ENCODE measurements around the gene CD101.
"Not testable (repeated sequence)": the region's sequence is repeated elsewhere in the genome, so short reads cannot be mapped to it uniquely, and the experiment has no call there.

CD101 gene

DNA sequence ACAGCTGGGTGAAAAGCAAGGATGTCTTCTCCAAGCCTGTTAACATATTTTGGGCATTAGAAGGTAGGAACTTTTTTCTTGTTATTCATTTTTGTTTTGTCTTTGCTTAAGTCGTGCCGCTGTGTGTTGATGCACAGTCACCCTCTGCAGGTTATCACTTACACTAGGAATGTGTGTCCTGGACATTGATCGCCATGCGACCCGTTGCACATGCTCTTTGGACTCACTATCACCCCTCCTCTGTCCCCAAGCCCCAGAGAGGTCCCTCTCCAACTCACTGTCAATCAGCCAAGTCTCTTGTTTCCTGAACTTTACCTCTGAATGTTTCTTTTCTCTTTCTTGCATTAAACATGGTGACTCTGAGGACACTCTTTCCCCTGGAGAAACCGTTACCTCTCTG is 40.0 kb upstream of the CD101 start:
- H3K4me3 ChIP-seq (ENCODE audit: low read depth, low read length) = no peak overlapping the region
- TF ChIP-seq, protein P1, sequence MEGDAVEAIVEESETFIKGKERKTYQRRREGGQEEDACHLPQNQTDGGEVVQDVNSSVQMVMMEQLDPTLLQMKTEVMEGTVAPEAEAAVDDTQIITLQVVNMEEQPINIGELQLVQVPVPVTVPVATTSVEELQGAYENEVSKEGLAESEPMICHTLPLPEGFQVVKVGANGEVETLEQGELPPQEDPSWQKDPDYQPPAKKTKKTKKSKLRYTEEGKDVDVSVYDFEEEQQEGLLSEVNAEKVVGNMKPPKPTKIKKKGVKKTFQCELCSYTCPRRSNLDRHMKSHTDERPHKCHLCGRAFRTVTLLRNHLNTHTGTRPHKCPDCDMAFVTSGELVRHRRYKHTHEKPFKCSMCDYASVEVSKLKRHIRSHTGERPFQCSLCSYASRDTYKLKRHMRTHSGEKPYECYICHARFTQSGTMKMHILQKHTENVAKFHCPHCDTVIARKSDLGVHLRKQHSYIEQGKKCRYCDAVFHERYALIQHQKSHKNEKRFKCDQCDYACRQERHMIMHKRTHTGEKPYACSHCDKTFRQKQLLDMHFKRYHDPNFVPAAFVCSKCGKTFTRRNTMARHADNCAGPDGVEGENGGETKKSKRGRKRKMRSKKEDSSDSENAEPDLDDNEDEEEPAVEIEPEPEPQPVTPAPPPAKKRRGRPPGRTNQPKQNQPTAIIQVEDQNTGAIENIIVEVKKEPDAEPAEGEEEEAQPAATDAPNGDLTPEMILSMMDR (IDR thresholded peaks at IDR 0.05; ENCODE audit: low read depth, low read length) = no peak

DNA sequence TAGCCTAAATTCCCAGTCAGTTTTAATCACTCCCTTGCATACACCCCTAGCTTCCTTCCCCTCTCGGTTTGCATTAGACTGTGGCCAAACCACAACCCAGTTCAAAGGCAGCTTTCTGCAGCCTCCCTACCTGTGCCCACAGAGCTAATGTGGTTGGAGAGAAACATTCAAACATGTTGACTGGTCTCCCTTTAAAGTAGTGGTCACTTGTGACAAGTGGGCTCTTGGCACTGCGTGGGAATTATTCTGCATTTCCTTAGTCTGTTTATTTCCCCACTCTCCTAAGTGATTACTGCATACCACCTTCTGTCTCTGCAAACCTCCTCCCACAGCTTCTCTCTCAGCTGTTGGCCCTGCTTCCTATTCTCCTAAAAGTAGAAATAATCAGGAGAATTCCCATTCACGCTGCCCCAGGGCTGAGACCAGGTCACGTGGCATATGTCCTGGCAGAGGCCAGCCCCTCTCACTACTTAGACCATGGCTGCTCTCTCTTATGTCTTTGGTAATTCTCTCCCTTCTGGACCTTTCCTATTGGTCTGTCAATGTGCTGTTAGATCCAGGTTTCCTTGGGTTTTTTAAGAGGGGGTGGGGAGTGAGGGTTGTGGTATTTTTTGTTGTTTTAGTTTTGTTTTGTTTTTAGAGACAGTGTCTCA is 38.4 kb upstream of the CD101 start:
- TF ChIP-seq, protein P1 (IDR thresholded peaks at IDR 0.05; ENCODE audit: low read depth, low read length) = no peak
- no peak overlapping the region for H3K4me3 ChIP-seq (ENCODE audit: low read depth, low read length)

DNA sequence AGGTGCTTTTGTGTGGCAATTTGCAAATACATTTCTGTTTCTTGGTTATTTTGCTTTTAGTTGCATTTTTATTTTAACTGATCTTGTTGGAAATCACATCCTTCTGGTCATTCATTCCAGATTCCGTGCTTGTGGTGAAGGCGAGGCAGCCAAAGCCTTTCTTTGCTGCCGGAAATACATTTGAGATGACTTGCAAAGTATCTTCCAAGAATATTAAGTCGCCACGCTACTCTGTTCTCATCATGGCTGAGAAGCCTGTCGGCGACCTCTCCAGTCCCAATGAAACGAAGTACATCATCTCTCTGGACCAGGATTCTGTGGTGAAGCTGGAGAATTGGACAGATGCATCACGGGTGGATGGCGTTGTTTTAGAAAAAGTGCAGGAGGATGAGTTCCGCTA is 34.8 kb upstream of the CD101 start:
- no peak overlapping the region for H3K4me3 ChIP-seq (ENCODE audit: low read depth, low read length)
- TF ChIP-seq, protein P1 (IDR thresholded peaks at IDR 0.05; ENCODE audit: low read depth, low read length) = no peak

DNA sequence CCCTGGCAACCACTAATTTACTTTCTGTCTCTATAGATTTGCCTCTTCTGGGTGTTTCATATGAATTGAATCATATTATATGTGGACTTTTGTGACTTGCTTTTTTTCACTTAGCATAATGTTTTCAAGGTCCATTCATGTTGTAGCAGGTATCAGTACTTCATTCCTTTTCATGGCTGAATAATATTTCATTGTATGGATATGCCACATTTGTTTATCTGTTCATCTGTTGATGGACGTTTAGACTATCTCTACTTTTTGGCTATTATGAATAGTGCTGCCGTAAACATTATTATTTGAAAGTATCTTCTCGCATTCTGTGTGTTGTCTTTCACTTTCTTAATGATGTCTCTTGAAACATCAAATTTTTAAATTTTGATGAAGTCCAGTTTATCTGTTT is 32.8 kb upstream of the CD101 start:
- no peak overlapping the region for H3K4me3 ChIP-seq (ENCODE audit: low read depth, low read length)
- TF ChIP-seq, protein P1 (IDR thresholded peaks at IDR 0.05; ENCODE audit: low read depth, low read length) = no peak

DNA sequence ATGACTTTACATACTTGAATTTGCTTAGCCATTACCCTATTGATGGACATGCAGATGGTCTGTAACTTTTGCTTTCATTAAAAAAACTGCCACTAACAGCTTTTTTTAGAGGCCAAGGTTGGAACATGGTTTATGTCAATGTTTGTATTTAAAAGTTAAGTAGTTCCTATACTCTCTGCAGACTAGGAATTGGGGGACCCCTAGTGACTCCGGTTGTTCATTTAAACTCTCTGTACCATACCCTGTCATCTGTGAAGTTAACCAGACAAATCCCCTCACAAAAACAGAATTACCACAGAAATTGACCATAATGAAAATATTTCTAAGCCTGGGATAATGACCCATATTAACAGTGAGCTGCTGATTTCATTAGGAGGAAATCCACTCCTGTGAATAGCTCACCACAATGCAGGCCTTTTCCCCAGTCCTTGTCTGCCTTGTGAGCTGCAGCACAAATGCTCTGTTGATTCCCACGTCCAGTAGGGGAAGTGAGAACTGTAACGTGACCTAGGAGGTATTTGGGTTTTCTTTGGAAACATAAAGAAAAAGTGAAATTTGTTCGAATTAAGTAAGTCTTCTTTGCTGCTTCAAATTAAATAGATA is 30.2 kb upstream of the CD101 start:
- H3K4me3 ChIP-seq (ENCODE audit: low read depth, low read length) = no peak overlapping the region
- TF ChIP-seq, protein P1 (IDR thresholded peaks at IDR 0.05; ENCODE audit: low read depth, low read length) = no peak

DNA sequence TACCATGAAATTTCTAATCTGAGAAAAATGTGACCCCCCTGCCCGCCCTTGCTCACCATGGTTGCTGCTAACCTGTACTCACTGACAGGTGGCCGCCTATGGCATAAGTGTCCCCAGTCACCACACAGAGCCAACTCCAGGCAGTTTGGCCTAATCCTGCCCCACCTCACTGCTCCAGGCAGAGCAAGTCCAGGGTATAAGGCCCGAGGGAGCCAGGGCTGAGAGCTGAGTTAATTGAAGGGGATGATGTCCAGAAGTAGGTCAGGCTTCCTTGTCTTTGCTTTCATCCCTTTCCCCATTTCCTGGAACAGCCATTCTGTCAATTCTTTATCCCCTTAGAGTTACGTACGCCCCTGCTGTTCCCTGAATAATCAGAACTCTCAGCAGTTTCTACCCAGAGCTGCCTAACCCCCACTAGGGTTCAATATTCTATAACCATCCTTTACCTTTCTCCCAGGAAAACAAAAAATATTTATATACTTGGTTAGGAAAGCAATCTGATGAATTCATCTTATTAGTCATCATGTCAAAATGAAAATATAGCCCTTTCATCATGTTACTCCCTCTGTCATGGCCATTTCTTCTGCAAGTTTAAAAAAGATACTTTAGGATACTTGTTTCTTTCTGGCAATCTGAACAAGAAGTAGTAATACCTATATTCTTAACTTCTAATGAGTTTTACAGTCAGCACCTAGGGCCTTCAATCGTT is 29.4 kb upstream of the CD101 start:
- TF ChIP-seq, protein P1 (IDR thresholded peaks at IDR 0.05; ENCODE audit: low read depth, low read length) = no peak

DNA sequence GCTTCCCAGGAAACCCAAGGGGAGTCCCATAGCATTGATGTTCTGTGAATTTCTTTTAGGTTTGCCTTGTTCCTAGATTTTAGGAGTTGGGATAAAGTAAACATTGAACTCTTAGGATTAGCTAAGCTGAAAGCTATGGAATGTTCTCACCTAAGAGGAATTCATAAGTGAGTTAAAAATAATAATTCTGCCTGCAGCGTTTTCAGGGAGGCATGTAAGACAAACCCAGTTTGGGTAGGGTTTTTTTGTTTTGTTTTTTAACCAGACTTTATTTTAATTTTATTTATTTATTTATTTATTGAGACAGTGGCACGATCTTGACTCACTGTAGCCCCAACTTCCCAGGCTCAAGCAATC is 28.9 kb upstream of the CD101 start:
- no peak overlapping the region for H3K4me3 ChIP-seq (ENCODE audit: low read depth, low read length)
- TF ChIP-seq, protein P1 (IDR thresholded peaks at IDR 0.05; ENCODE audit: low read depth, low read length) = no peak

More for the DNA sequence above, 29.4 kb upstream of the CD101 start:
- no peak overlapping the region for H3K4me3 ChIP-seq (ENCODE audit: low read depth, low read length)

DNA sequence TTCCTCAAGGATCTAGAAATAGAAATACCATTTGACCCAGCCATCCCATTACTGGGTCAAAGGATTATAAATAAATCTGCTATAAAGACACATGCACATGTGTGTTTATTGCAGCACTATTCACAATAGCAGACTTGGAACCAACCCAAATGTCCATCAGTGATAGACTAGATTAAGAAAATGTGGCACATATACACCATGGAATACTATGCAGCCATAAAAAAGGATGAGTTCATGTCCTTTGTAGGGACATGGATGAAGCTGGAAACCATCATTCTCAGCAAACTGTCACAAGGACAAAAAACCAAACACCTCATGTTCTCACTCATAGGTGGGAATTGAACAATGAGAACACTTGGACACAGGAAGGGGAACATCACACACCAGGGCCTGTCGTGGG is 21.3 kb upstream of the CD101 start:
- H3K4me3 ChIP-seq (ENCODE audit: low read depth, low read length) = not testable (repeated sequence)

All from WI38 (cell line).